Peyer's patch (tissue), 4 donors: ENCODE results near the gene PCNX1.
A peak's percentile ranks its signal among the peaks of the same experiment; 100 is the strongest.
"Not testable (repeated sequence)": the region's sequence is repeated elsewhere in the genome, so short reads cannot be mapped to it uniquely, and the experiment has no call there.

ENCODE experiments used
- POLR2A ChIP-seq, 2 donors: fragments of 450-650 bp; IDR thresholded peaks; one replicate each; pipeline ENCODE4 v1.5.1; 2017; ENCODE audit warnings: antibody characterized with exemption in 2 of 2, mild to moderate bottlenecking in 2 of 2, moderate library complexity in 2 of 2
- TF ChIP-seq, protein P1 (sequence below), 6 experiments: fragments of 450-650 bp in 4 of 6; fragments of 200-600 bp in 2 of 6; sonication (generic) in 1 of 6; IDR thresholded peaks; one replicate each; pipeline ENCODE4 v1.5.1; 2017 to 2019; ENCODE audit warnings: antibody characterized with exemption in 6 of 6, mild to moderate bottlenecking in 3 of 6, moderate library complexity in 1 of 6

DNA sequence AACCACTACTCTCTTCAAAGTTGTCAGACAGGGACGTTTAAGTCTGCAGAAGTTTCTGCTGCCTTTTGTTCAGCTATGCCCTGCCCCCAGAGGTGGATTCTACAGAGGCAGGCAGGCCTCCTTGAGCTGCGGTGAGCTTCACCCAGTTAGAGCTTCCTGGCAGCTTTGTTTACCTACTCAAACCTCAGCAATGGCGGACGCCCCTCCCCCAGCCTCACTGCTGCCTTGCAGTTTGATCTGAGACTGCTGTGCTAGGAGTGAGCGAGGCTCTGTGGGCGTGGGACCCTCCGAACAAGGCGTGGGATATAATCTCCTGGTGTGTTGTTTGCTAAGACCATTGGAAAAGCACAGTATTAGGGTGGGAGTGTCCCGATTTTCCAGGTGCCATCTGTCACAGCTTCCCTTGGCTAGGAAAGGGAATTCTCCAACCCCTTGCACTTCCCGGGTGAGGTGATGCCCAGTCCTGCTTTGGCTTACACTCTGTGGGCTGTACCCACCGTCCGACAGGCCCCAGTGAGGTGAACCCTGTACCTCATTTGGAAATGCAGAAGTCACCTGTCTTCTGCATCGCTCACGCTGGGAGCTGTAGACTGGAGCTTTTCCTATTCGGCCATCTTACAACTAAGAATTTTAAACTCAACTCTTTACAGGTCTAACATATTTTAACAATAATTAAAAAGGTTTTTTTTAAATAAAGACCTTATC, 34.5 kb downstream of the PCNX1 start:
- TF ChIP-seq, protein P1, sequence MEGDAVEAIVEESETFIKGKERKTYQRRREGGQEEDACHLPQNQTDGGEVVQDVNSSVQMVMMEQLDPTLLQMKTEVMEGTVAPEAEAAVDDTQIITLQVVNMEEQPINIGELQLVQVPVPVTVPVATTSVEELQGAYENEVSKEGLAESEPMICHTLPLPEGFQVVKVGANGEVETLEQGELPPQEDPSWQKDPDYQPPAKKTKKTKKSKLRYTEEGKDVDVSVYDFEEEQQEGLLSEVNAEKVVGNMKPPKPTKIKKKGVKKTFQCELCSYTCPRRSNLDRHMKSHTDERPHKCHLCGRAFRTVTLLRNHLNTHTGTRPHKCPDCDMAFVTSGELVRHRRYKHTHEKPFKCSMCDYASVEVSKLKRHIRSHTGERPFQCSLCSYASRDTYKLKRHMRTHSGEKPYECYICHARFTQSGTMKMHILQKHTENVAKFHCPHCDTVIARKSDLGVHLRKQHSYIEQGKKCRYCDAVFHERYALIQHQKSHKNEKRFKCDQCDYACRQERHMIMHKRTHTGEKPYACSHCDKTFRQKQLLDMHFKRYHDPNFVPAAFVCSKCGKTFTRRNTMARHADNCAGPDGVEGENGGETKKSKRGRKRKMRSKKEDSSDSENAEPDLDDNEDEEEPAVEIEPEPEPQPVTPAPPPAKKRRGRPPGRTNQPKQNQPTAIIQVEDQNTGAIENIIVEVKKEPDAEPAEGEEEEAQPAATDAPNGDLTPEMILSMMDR (IDR thresholded peaks at IDR 0.05) = peak in 1 of 6 experiments; percentile 2
- TF ChIP-seq POLR2A (IDR thresholded peaks at IDR 0.05) = not testable (repeated sequence)
